H9 (cell line): ENCODE data around the gene RNU5B-1. TPM values are rescaled to one million over a fixed set of nuclear protein-coding genes. Genes with fewer than 3 reads are reported as not detected.

Experiments
- DNase-seq: peaks from one replicate; pipeline ENCODE4 v3.0.0-alpha.2; 2017
- H2AFZ ChIP-seq: one replicate; pipeline ENCODE4 v1.6.1; 2013; ENCODE audit warnings: mild to moderate bottlenecking, low read length, control low read depth, moderate library complexity
- H2AK5ac ChIP-seq: 2 replicates; pipeline ENCODE4 v1.6.1; 2013; ENCODE audit warnings: low read length, control low read depth, mixed read lengths; ENCODE audit not compliant: insufficient read length
- H2BK120ac ChIP-seq: one replicate; pipeline ENCODE4 v1.6.1; 2013; ENCODE audit warnings: low read depth, mild to moderate bottlenecking, low read length, control low read depth, inconsistent platforms; ENCODE audit not compliant: poor library complexity, severe bottlenecking
- H2BK12ac ChIP-seq: 2 replicates; pipeline ENCODE4 v1.6.1; 2013; ENCODE audit warnings: low read length, control low read depth, mixed read lengths, low read depth; ENCODE audit not compliant: insufficient read length
- H2BK15ac ChIP-seq: 2 replicates; pipeline ENCODE4 v1.6.1; 2013; ENCODE audit warnings: low read depth, low read length, control low read depth
- H2BK20ac ChIP-seq: one replicate; pipeline ENCODE4 v1.6.1; 2013; ENCODE audit warnings: low read depth, mild to moderate bottlenecking, low read length, control low read depth, inconsistent platforms; ENCODE audit not compliant: poor library complexity, severe bottlenecking
- H2BK5ac ChIP-seq: 2 replicates; pipeline ENCODE4 v1.6.1; 2013; ENCODE audit warnings: low read length, control low read depth, mixed read lengths; ENCODE audit not compliant: insufficient read length
- H3K14ac ChIP-seq: 2 replicates; pipeline ENCODE4 v1.6.1; 2013; ENCODE audit warnings: low read length, control low read depth; ENCODE audit not compliant: insufficient read depth
- H3K18ac ChIP-seq: 2 replicates; pipeline ENCODE4 v1.6.1; 2013; ENCODE audit warnings: low read depth, mild to moderate bottlenecking, mixed read lengths, low read length, control low read depth; ENCODE audit not compliant: insufficient read length
- H3K23ac ChIP-seq: 2 replicates; pipeline ENCODE4 v1.6.1; 2013; ENCODE audit warnings: low read length, control low read depth, mixed read lengths, low read depth; ENCODE audit not compliant: insufficient read length
- H3K23me2 ChIP-seq: 2 replicates; pipeline ENCODE4 v1.6.1; 2013; ENCODE audit warnings: low read depth, mild to moderate bottlenecking, mixed read lengths, low read length, control low read depth; ENCODE audit not compliant: insufficient read length, poor library complexity, severe bottlenecking
- H3K27ac ChIP-seq: 2 replicates; pipeline ENCODE4 v1.5.1; 2013; ENCODE audit warnings: low read length, control low read depth, mixed read lengths, low read depth; ENCODE audit not compliant: insufficient read length
- H3K27me3 ChIP-seq: 2 replicates; pipeline ENCODE4 v1.6.1; 2013; ENCODE audit warnings: low read length, control low read depth, inconsistent platforms; ENCODE audit not compliant: insufficient read depth
- H3K4ac ChIP-seq: 2 replicates; pipeline ENCODE4 v1.6.1; 2013; ENCODE audit warnings: low read depth, mild to moderate bottlenecking, control low read depth, inconsistent platforms, low read length, moderate library complexity
- H3K4me1 ChIP-seq: 2 replicates; pipeline ENCODE4 v1.6.1; 2013; ENCODE audit warnings: low read length, control low read depth, inconsistent platforms; ENCODE audit not compliant: insufficient read depth
- H3K4me2 ChIP-seq: 2 replicates; pipeline ENCODE4 v1.6.1; 2013; ENCODE audit warnings: low read length, control low read depth, mixed read lengths; ENCODE audit not compliant: insufficient read length, insufficient read depth
- H3K56ac ChIP-seq: 2 replicates; pipeline ENCODE4 v1.6.1; 2013; ENCODE audit warnings: low read depth, mild to moderate bottlenecking, mixed read lengths, low read length, control low read depth; ENCODE audit not compliant: insufficient read length
- H3K79me1 ChIP-seq: 2 replicates; pipeline ENCODE4 v1.6.1; 2013; ENCODE audit warnings: low read depth, mild to moderate bottlenecking, moderate library complexity, low read length, control low read depth, inconsistent platforms; ENCODE audit not compliant: insufficient read depth, poor library complexity, severe bottlenecking
- H3K79me2 ChIP-seq: 2 replicates; pipeline ENCODE4 v1.6.1; 2013; ENCODE audit warnings: low read length, control low read depth, inconsistent platforms; ENCODE audit not compliant: insufficient read depth
- H3K9ac ChIP-seq: 2 replicates; pipeline ENCODE4 v1.6.1; 2013; ENCODE audit warnings: low read length, control low read depth, mixed read lengths; ENCODE audit not compliant: insufficient read length; ENCODE audit errors: extremely low read depth
- H3K9me3 ChIP-seq: one replicate; pipeline ENCODE4 v1.6.1; 2013; ENCODE audit warnings: low read depth, low read length, inconsistent platforms; ENCODE audit not compliant: control insufficient read depth
- H3T11ph ChIP-seq: one replicate; pipeline ENCODE4 v1.6.1; 2013; ENCODE audit warnings: mild to moderate bottlenecking, low read length, control low read depth, inconsistent platforms
- H4K20me1 ChIP-seq: one replicate; pipeline ENCODE4 v1.6.1; 2013; ENCODE audit not compliant: control insufficient read depth, insufficient read length, insufficient read depth
- H4K5ac ChIP-seq: 2 replicates; pipeline ENCODE4 v1.6.1; 2013; ENCODE audit warnings: low read depth, mild to moderate bottlenecking, mixed read lengths, low read length, control low read depth; ENCODE audit not compliant: insufficient read length
- H4K8ac ChIP-seq: replicated peaks from 2 replicates; pipeline ENCODE4 v1.6.1; 2013; ENCODE audit warnings: low read length, control low read depth, mixed read lengths, low read depth; ENCODE audit not compliant: insufficient read length
- H4K91ac ChIP-seq: 2 replicates; pipeline ENCODE4 v1.6.1; 2013; ENCODE audit warnings: low read depth, mild to moderate bottlenecking, moderate library complexity, mixed read lengths, low read length, control low read depth; ENCODE audit not compliant: insufficient read length
- H3K27ac Mint-ChIP-seq, 3 experiments: 2 replicates in 2 of 3; 3 replicates in 1 of 3; pipeline ENCODE4 v1.8.0; 2020 to 2021; ENCODE audit warnings: mixed read lengths in 3 of 3, mild to moderate bottlenecking in 1 of 3, moderate library complexity in 1 of 3
- H3K27me3 Mint-ChIP-seq: 2 replicates; pipeline ENCODE4 v1.8.0; 2021; ENCODE audit warnings: low read depth, mild to moderate bottlenecking, moderate library complexity, mixed read lengths
- H3K36me3 Mint-ChIP-seq, 3 experiments: 2 replicates in 2 of 3; 3 replicates in 1 of 3; pipeline ENCODE4 v1.8.0; 2020 to 2021; ENCODE audit warnings: low read depth in 3 of 3, mixed read lengths in 3 of 3; ENCODE audit not compliant: insufficient read depth in 1 of 3
- H3K4me1 Mint-ChIP-seq, 2 experiments: 2 replicates each; pipeline ENCODE4 v1.8.0; 2020; ENCODE audit warnings: mixed read lengths in 2 of 2
- H3K4me3 Mint-ChIP-seq, 2 experiments: 2 replicates in 1 of 2; 3 replicates in 1 of 2; pipeline ENCODE4 v1.8.0; 2020 to 2021; ENCODE audit warnings: mild to moderate bottlenecking in 2 of 2, mixed read lengths in 2 of 2, moderate library complexity in 1 of 2
- H3K9me3 Mint-ChIP-seq, 2 experiments: 2 replicates in 1 of 2; 3 replicates in 1 of 2; pipeline ENCODE4 v1.8.0; 2020; ENCODE audit warnings: mild to moderate bottlenecking in 2 of 2, mixed read lengths in 2 of 2, moderate library complexity in 1 of 2
- WGBS: extraction: QIAGEN DNeasy Blood & Tissue Kit; methylation state at CpG from one replicate; pipeline ENCODE4 v1.1.7; 2013; ENCODE audit warnings: missing lambda C conversion rate, low lambda C conversion rate, mixed read lengths; ENCODE audit not compliant: insufficient read length; ENCODE audit errors: extremely low coverage; 5-methylcytosine and 5-hydroxymethylcytosine counted together
- total RNA-seq: library from RNA; stranded (reverse); gene quantifications from 2 replicates; pipeline ENCODE4 v1.2.1, GENCODE V29; 2021
- TF ChIP-seq, protein P1 (sequence below): fragments of 200-600 bp; sonication (generic); conservative IDR thresholded peaks from 3 replicates; pipeline ENCODE4 v1.8.0; 2021; ENCODE audit warnings: antibody characterized with exemption, mild to moderate bottlenecking

Gene RNU5B-1
- total RNA-seq, 1 experiment from 2014 or later: not detected

DNA sequence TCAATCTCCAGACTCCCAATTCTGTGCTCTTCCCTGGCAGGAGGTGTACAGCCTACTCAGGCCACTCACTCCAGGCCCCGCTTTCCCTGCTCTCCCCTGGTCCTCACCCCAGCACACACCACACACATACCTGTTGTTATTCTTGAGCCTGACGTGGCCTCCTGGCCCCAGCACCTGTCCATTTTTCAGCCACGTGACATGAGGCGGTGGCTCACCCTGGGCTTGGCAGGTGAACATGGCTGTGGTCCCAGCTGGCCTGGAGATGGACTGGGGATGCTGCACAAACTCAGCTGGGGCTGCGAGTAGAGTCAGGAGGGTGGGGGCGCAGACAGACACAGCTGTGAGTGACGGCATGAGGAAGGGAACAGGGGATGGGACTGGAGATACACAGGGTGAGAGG is 27.3 kb downstream of the RNU5B-1 start:
- no CpG with 5 or more reads among the region's 7 CpGs for WGBS
- no peak overlapping the region for H3K23ac ChIP-seq
- no peaks in the 10 kb centered on the region; the same call in 1 of the 2 replicates for H3K4me1 ChIP-seq
- H4K8ac ChIP-seq: no peak overlapping the region
- no peak overlapping the region for H2BK5ac ChIP-seq
- H3K56ac ChIP-seq: no peak overlapping the region
- Mint-ChIP-seq H3K4me3 (no peak overlapping the region), H3K36me3 (peaks cover 19 to 28% (median 25%) of the 10 kb centered on the region in 3 experiments; a peak in 6 of 7 replicates), H3K4me1 (peaks cover 34 to 40% of the 10 kb centered on the region in 2 experiments), H3K9me3 (no peaks in the 10 kb centered on the region; a peak in 1 of 5 replicates), H3K27ac (peak overlapping the region in 1 of 3 experiments; percentile 41; a peak in 1 of 7 replicates), H3K27me3 (no peaks in the 10 kb centered on the region; the same call in 1 of the 2 replicates)
- H3K4me2 ChIP-seq: no peak overlapping the region
- no peaks in the 10 kb centered on the region for H3K9me3 ChIP-seq
- no peaks in the 10 kb centered on the region for H3K27me3 ChIP-seq
- no peak overlapping the region for H3K9ac ChIP-seq
- H2BK120ac ChIP-seq: no peak overlapping the region
- no peaks in the 10 kb centered on the region for H3K23me2 ChIP-seq
- H4K20me1 ChIP-seq: no peaks in the 10 kb centered on the region
- H2AFZ ChIP-seq: no peak overlapping the region
- H3K14ac ChIP-seq: no peak overlapping the region
- H2BK20ac ChIP-seq: no peak overlapping the region
- DNase-seq: no peak
- no peak overlapping the region for H2BK15ac ChIP-seq
- H2AK5ac ChIP-seq: no peak overlapping the region
- H4K5ac ChIP-seq: no peak overlapping the region
- TF ChIP-seq, protein P1, sequence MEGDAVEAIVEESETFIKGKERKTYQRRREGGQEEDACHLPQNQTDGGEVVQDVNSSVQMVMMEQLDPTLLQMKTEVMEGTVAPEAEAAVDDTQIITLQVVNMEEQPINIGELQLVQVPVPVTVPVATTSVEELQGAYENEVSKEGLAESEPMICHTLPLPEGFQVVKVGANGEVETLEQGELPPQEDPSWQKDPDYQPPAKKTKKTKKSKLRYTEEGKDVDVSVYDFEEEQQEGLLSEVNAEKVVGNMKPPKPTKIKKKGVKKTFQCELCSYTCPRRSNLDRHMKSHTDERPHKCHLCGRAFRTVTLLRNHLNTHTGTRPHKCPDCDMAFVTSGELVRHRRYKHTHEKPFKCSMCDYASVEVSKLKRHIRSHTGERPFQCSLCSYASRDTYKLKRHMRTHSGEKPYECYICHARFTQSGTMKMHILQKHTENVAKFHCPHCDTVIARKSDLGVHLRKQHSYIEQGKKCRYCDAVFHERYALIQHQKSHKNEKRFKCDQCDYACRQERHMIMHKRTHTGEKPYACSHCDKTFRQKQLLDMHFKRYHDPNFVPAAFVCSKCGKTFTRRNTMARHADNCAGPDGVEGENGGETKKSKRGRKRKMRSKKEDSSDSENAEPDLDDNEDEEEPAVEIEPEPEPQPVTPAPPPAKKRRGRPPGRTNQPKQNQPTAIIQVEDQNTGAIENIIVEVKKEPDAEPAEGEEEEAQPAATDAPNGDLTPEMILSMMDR: no peak
- H2BK12ac ChIP-seq: no peak overlapping the region
- no peak overlapping the region for H3K27ac ChIP-seq
- no peaks in the 10 kb centered on the region; the same call in 1 of the 2 replicates for H3K79me2 ChIP-seq
- no peak overlapping the region for H3K18ac ChIP-seq
- no peak overlapping the region for H3T11ph ChIP-seq
- H4K91ac ChIP-seq: no peak overlapping the region
- H3K79me1 ChIP-seq: no peaks in the 10 kb centered on the region
- H3K4ac ChIP-seq: no peak overlapping the region
